Measurements from ENCODE around the gene S100A3.

The S100A3 gene

DNA sequence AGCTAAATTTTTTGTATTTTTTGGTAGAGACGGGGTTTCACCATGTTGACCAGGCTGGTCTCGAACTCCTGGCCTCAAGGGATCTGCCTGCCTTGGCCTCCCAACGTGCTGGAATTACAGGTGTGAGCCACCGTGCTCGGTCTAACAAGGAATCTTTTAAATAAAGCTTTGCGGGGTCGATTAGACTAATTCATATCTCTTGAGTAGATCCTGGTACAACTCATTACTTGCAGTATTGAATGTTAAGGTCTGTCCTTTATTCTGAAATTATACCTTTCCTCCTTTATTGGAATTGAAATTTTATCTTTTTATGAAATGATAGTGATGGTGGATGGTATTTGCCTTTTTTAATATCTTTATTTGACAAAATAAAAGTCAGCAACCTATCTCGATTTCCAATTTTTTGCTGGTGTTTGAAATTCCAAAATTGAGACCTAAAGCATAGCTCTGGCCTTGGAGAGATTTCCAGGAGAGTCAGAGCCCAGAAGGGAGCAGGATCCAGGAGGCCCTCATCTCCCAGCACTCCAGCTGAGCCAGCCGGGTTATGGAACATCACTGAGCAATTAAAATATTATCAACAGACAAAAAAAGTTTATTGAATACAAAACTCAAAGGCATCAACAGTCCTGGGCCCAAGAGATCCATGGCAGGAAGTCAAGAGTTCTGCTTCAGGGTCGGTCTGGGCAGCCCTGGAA is 11.9 kb upstream of the S100A3 start:
- Histone ChIP-seq H3K4me3 (ENCODE audit: low read length) (no peak overlapping the region), H3K27ac (ENCODE audit: low read depth, low read length) (no peak overlapping the region), H3K4me1 (ENCODE audit: insufficient read depth, low read length) (peaks cover 8% of the 10 kb centered on the region), H3K27me3 (ENCODE audit: insufficient read depth, low read length) (no peaks in the 10 kb centered on the region), H3K36me3 (ENCODE audit: insufficient read depth, low read length) (no peaks in the 10 kb centered on the region), H3K9me3 (ENCODE audit: insufficient read depth, low read depth, low read length) (no peaks in the 10 kb centered on the region), H3K9ac (ENCODE audit: low read depth, low read length) (no peak overlapping the region)
- WGBS, result 92% methylated on average over 10 of the region's 10 CpGs

DNA sequence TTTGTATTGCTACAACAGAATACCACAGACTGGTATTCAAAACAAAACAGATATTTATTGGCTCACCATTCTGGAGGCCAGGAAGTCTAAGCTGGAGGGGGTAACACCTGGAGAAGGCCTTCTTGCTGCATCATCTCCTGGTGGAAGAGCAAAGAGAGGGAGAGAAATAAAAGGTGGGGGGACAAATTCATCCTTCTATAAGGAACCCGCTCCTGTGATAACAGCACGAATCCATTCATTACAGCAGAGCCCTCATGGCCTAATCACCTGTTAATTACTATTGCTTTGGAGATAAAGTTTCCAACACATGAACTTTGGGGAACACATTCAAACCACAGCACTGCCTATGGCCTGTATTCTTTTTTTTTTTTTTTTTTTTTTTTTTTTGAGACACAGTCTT is 11.2 kb upstream of the S100A3 start:
- no peak overlapping the region for H3K9ac ChIP-seq (ENCODE audit: low read depth, low read length)
- no peak overlapping the region for H3K27ac ChIP-seq (ENCODE audit: low read depth, low read length)
- peaks cover under 1% of the 10 kb centered on the region; the same call in 1 of the 2 replicates for H3K4me1 ChIP-seq (ENCODE audit: insufficient read depth, low read length)
- no peaks in the 10 kb centered on the region for H3K9me3 ChIP-seq (ENCODE audit: insufficient read depth, low read depth, low read length)
- no peaks in the 10 kb centered on the region for H3K27me3 ChIP-seq (ENCODE audit: insufficient read depth, low read length)
- H3K36me3 ChIP-seq (ENCODE audit: insufficient read depth, low read length), result no peaks in the 10 kb centered on the region
- 100% methylated on average over 2 of the region's 2 CpGs for WGBS
- no peak overlapping the region for H3K4me3 ChIP-seq (ENCODE audit: low read length)

DNA sequence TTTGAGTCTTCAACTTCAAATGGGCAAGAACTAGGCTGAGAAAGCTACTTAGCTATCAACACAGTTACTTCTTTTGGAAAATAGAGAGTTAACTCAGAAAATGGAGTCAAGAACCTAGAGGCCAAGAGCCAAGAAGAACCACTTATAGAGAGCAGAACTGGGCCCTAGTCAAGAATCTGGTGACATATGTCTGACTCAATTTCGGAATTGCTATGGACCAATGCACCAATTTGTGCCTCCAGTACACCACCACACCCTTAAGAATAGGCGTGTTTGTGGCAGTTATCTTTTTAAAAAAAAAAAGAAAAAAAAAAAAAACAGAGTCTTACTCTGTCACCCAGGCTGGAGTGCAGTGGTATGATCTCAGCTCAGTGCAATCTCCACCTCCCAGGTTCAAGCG is 8.8 kb upstream of the S100A3 start:
- 94% methylated on average over 2 of the region's 3 CpGs for WGBS
- Histone ChIP-seq H3K27me3 (ENCODE audit: insufficient read depth, low read length) (no peaks in the 10 kb centered on the region), H3K9ac (ENCODE audit: low read depth, low read length) (no peak overlapping the region), H3K27ac (ENCODE audit: low read depth, low read length) (no peak overlapping the region), H3K4me1 (ENCODE audit: insufficient read depth, low read length) (no peaks in the 10 kb centered on the region), H3K4me3 (ENCODE audit: low read length) (no peak overlapping the region), H3K9me3 (ENCODE audit: insufficient read depth, low read depth, low read length) (no peaks in the 10 kb centered on the region), H3K36me3 (ENCODE audit: insufficient read depth, low read length) (no peaks in the 10 kb centered on the region)

DNA sequence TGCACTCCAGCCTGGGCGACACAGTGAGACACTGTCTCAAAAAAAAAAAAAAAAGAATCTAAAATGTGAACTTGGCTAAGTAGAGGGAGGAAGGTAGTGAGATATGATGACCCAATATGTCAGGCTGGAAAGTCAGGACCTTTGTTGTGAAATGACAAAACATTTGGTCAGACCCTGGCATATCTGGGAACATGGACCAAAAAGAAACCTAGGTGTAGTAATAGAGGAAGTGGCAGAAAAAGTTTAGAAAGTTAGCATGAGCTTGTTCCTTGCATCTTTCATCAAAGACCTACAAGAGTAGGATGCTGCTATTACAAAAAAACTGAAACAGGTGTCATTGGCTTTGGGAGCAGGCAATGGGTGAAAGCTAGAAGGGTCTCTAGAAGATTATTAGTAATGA is 7.3 kb upstream of the S100A3 start:
- Histone ChIP-seq H3K4me3 (ENCODE audit: low read length) (no peak overlapping the region), H3K36me3 (ENCODE audit: insufficient read depth, low read length) (no peaks in the 10 kb centered on the region), H3K27ac (ENCODE audit: low read depth, low read length) (no peak overlapping the region), H3K4me1 (ENCODE audit: insufficient read depth, low read length) (no peaks in the 10 kb centered on the region), H3K9ac (ENCODE audit: low read depth, low read length) (no peak overlapping the region), H3K9me3 (ENCODE audit: insufficient read depth, low read depth, low read length) (no peaks in the 10 kb centered on the region), H3K27me3 (ENCODE audit: insufficient read depth, low read length) (no peaks in the 10 kb centered on the region)
- WGBS, result 100% methylated on average over 1 of the region's 1 CpG

DNA sequence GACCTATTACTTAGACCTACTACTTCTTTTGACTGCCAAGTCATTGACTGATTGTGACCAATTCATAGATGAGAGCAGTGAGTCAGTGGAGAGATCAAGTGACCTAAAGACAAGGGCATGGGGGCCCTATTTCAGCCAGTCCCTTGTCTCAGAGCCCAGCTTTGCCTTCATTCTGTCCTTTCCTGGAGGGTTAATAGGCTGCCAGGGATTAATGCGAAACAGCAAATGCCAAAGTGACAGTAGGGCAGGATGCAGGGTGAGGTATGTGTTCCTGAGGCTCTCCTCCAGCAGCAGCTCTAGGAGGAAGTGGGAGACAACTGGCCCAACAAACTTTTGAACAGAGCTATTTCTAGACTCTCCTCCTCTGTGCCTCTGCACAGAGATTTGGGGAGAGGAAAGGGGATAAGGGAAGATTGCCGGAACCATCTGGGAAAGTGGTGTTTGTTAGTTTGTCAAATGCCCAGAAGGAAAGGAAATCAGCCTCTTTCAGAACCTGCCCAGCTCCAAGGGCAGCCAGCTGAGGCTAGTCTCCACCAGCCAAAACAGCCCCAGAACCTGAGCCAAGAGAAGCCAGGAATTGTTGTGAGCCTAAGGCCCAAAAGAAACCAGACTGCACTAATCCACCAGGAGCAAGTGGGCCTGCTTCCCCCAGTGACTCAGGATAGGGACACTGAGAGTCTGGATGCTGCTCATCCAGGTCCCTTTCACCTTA is 4.9 kb upstream of the S100A3 start:
- Histone ChIP-seq H3K4me1 (ENCODE audit: insufficient read depth, low read length) (peaks cover 13% of the 10 kb centered on the region; the same call in 1 of the 2 replicates), H3K27me3 (ENCODE audit: insufficient read depth, low read length) (no peaks in the 10 kb centered on the region), H3K36me3 (ENCODE audit: insufficient read depth, low read length) (no peaks in the 10 kb centered on the region), H3K4me3 (ENCODE audit: low read length) (no peak overlapping the region), H3K27ac (ENCODE audit: low read depth, low read length) (no peak overlapping the region), H3K9ac (ENCODE audit: low read depth, low read length) (no peak overlapping the region), H3K9me3 (ENCODE audit: insufficient read depth, low read depth, low read length) (no peaks in the 10 kb centered on the region)
- 100% methylated on average over 2 of the region's 2 CpGs for WGBS

DNA sequence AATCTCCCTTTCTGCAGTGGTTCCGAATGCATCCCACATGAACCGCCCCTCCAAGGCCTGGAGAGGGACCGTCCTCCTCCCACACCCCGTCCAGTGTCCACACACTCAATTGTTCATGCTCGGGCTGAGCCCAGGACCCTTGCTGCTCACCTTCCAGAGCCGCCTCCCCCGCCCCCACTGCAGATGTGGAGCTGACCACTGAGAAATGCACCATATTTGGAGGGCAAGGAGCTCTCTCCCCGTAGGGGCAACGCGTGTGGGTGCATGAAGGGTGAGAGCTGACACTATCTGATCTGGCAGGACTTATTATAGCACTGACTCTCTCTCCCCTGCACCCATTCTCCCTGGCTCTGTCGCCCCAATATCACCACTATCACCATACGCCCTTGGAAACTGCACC is 4.0 kb upstream of the S100A3 start:
- Histone ChIP-seq H3K9me3 (ENCODE audit: insufficient read depth, low read depth, low read length) (no peaks in the 10 kb centered on the region), H3K4me1 (ENCODE audit: insufficient read depth, low read length) (peaks cover 14% of the 10 kb centered on the region; the same call in 1 of the 2 replicates), H3K27me3 (ENCODE audit: insufficient read depth, low read length) (no peaks in the 10 kb centered on the region), H3K36me3 (ENCODE audit: insufficient read depth, low read length) (no peaks in the 10 kb centered on the region), H3K27ac (ENCODE audit: low read depth, low read length) (no peak overlapping the region), H3K4me3 (ENCODE audit: low read length) (no peak overlapping the region), H3K9ac (ENCODE audit: low read depth, low read length) (no peak overlapping the region)
- WGBS, result 90% methylated on average over 12 of the region's 12 CpGs

DNA sequence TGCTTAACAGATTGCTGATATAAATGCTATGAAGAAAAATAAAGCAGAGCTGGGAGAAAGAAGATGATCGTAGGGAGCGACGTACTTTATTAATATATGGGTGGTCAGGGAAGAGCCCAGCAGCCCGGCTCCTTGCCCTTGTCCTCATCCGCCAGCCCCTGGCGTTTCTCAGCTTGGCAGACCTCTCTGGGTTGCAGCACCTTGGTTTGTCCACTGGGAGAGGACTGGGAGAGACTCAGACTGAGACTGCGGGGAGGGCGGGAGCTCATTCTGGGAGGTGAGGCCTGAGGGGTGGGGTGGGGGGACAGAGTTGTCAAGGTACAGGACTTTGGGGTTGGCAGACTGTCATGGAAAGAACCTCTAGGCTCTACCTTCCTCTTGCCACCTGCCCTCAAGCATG is 3.3 kb upstream of the S100A3 start:
- Histone ChIP-seq H3K27ac (ENCODE audit: low read depth, low read length) (no peak overlapping the region), H3K4me3 (ENCODE audit: low read length) (no peak overlapping the region), H3K27me3 (ENCODE audit: insufficient read depth, low read length) (no peaks in the 10 kb centered on the region), H3K9ac (ENCODE audit: low read depth, low read length) (no peak overlapping the region), H3K36me3 (ENCODE audit: insufficient read depth, low read length) (no peaks in the 10 kb centered on the region), H3K4me1 (ENCODE audit: insufficient read depth, low read length) (peaks cover 14% of the 10 kb centered on the region; the same call in 1 of the 2 replicates), H3K9me3 (ENCODE audit: insufficient read depth, low read depth, low read length) (no peaks in the 10 kb centered on the region)
- 87% methylated on average over 8 of the region's 8 CpGs for WGBS

DNA sequence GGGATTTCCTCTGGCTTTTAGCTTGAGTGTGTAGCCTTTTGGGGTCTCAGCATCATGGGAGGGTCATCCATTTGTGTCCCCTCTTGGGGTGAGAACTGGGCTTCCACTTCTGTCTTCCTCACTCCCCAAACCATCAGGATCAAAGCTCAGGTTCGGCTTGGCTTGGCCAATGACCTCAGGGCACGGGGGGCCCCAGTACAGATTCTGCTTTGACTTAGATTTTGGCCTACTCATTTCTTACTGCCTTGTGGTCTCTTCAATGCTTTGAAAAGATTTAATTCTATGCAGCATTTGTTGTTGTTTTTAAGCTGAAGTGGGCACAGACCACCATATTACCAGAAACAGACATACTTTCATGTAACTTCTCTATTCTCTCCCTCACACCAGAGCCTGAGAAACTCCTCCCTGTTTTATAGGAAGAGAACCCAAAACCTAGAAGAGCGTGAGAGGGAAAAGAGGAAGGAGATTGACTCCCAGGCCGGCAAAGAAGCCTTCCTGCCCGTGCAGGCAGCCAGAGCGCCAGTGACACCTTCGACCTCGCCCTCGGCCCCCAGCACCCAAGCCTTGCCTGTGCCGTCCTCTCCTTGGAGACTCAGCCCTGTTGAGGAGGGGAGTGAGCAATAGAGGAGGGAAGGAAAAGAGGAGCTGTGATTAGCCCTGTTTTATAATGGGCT is 1.9 kb upstream of the S100A3 start:
- Histone ChIP-seq H3K9me3 (ENCODE audit: insufficient read depth, low read depth, low read length) (no peaks in the 10 kb centered on the region), H3K27ac (ENCODE audit: low read depth, low read length) (no peak overlapping the region), H3K9ac (ENCODE audit: low read depth, low read length) (no peak overlapping the region), H3K36me3 (ENCODE audit: insufficient read depth, low read length) (no peaks in the 10 kb centered on the region), H3K27me3 (ENCODE audit: insufficient read depth, low read length) (no peaks in the 10 kb centered on the region), H3K4me1 (ENCODE audit: insufficient read depth, low read length) (peaks cover 14% of the 10 kb centered on the region; the same call in 1 of the 2 replicates), H3K4me3 (ENCODE audit: low read length) (no peak overlapping the region)
- 87% methylated on average over 10 of the region's 10 CpGs for WGBS

DNA sequence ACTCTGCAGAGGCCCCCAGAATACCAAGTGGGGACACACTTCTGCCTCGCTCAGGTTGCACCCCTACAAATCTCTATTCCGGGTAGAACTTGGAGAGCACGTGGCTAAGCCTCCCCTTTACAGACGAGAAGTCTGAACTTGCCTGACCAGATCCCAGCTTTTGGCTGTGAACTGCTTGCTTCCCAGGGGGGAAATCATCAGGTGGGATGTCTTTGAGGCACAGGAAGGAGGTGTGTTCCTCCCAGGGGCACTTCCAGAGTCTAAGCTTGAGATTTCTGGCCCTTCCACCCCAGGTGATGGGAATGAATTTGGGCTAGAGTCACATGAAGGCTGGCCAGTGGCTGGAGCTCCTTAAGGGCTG is 1.3 kb upstream of the S100A3 start:
- H3K9me3 ChIP-seq (ENCODE audit: insufficient read depth, low read depth, low read length), result no peaks in the 10 kb centered on the region
- H3K4me3 ChIP-seq (ENCODE audit: low read length), result no peak overlapping the region
- no peaks in the 10 kb centered on the region for H3K36me3 ChIP-seq (ENCODE audit: insufficient read depth, low read length)
- WGBS, result 80% methylated on average over 4 of the region's 4 CpGs
- H3K9ac ChIP-seq (ENCODE audit: low read depth, low read length), result no peak overlapping the region
- H3K27ac ChIP-seq (ENCODE audit: low read depth, low read length), result no peak overlapping the region
- peaks cover 19% of the 10 kb centered on the region; the same call in 1 of the 2 replicates for H3K4me1 ChIP-seq (ENCODE audit: insufficient read depth, low read length)
- no peaks in the 10 kb centered on the region for H3K27me3 ChIP-seq (ENCODE audit: insufficient read depth, low read length)

DNA sequence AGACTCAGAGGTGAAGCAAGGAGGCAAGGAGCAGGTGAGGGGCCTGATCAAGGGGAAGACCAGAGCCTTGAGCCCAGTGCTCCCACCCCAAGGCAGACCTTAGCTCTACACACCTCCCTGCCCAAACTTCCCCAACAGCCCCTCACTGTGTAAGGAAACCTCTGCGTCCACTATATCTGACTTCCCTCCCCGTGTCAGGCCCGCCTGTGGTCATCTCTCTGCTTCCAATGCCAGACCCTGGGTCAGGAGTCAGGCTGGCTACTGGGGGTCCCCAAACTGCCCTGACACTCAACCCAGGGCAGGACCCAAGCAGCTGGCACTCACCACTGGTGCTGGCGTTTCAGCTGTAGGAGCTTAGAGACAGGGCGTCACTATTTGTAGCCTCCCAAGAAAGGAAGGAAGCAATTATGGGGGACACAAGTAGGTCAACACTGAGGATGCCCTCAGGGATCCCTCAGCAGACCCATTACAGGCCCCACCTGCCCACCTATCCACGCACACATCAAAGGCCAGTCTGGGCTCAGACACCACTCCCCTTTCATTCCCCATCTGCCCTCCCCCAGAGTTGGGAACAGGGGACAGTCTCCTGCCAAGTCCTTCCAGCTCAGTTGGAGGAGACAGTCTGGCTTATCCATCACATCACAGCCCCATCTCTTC is 811 bp upstream of the S100A3 start:
- Histone ChIP-seq H3K27ac (ENCODE audit: low read depth, low read length) (no peak overlapping the region), H3K9ac (ENCODE audit: low read depth, low read length) (no peak overlapping the region), H3K36me3 (ENCODE audit: insufficient read depth, low read length) (no peaks in the 10 kb centered on the region), H3K4me1 (ENCODE audit: insufficient read depth, low read length) (peaks cover 23% of the 10 kb centered on the region), H3K4me3 (ENCODE audit: low read length) (no peak overlapping the region), H3K9me3 (ENCODE audit: insufficient read depth, low read depth, low read length) (no peaks in the 10 kb centered on the region), H3K27me3 (ENCODE audit: insufficient read depth, low read length) (no peaks in the 10 kb centered on the region)
- 84% methylated on average over 6 of the region's 6 CpGs for WGBS

Measured in HUES64 (cell line).